Peyer's patch (tissue), 4 donors: ENCODE results near the gene TCAF1. TPM values are rescaled to one million over a fixed set of nuclear protein-coding genes. Genes with fewer than 3 reads are reported as not detected.

ENCODE experiments used
- DNase-seq, 3 donors: peaks; one replicate each; pipeline ENCODE4 v3.0.0-alpha.2; 2017 to 2019
- H3K27ac ChIP-seq, 4 donors: fragments of 200-600 bp; sonication (generic); one replicate each; pipeline ENCODE4 v1.5.1; 2016 to 2019
- H3K27me3 ChIP-seq, 2 donors: fragments of 200-600 bp; sonication (generic); one replicate each; pipeline ENCODE4 v1.5.1; 2019
- H3K36me3 ChIP-seq, 3 donors: fragments of 200-600 bp; sonication (generic); one replicate each; pipeline ENCODE4 v1.5.1; 2016 to 2019
- H3K4me1 ChIP-seq, 4 donors: fragments of 200-600 bp; sonication (generic); one replicate each; pipeline ENCODE4 v1.5.1; 2016 to 2019
- H3K4me3 ChIP-seq, 4 donors: fragments of 200-600 bp; sonication (generic); 1 replicate in 3 of 4; 2 replicates in 1 of 4; pipeline ENCODE4 v1.5.1; 2016 to 2019; ENCODE audit warnings: mild to moderate bottlenecking in 1 of 4
- H3K9me3 ChIP-seq, 4 donors: fragments of 200-600 bp; sonication (generic); one replicate each; pipeline ENCODE4 v1.5.1; 2016 to 2019; ENCODE audit warnings: mild to moderate bottlenecking in 1 of 4
- POLR2A ChIP-seq, 2 donors: fragments of 450-650 bp; IDR thresholded peaks; one replicate each; pipeline ENCODE4 v1.5.1; 2017; ENCODE audit warnings: antibody characterized with exemption in 2 of 2, mild to moderate bottlenecking in 2 of 2, moderate library complexity in 2 of 2
- total RNA-seq, 4 donors: library from RNA; depleted of rRNA; stranded (reverse); fragments of >200 nt; gene quantifications; one replicate each; pipeline ENCODE4 v1.1.0, GENCODE V29; 2016
- TF ChIP-seq, protein P1 (sequence below), 6 experiments: fragments of 450-650 bp in 4 of 6; fragments of 200-600 bp in 2 of 6; sonication (generic) in 1 of 6; IDR thresholded peaks; one replicate each; pipeline ENCODE4 v1.5.1; 2017 to 2019; ENCODE audit warnings: antibody characterized with exemption in 6 of 6, mild to moderate bottlenecking in 3 of 6, moderate library complexity in 1 of 6

Gene TCAF1
- total RNA-seq, 4 donors from 2014 or later = 21.8 to 33.8 (median 24.4) TPM

DNA sequence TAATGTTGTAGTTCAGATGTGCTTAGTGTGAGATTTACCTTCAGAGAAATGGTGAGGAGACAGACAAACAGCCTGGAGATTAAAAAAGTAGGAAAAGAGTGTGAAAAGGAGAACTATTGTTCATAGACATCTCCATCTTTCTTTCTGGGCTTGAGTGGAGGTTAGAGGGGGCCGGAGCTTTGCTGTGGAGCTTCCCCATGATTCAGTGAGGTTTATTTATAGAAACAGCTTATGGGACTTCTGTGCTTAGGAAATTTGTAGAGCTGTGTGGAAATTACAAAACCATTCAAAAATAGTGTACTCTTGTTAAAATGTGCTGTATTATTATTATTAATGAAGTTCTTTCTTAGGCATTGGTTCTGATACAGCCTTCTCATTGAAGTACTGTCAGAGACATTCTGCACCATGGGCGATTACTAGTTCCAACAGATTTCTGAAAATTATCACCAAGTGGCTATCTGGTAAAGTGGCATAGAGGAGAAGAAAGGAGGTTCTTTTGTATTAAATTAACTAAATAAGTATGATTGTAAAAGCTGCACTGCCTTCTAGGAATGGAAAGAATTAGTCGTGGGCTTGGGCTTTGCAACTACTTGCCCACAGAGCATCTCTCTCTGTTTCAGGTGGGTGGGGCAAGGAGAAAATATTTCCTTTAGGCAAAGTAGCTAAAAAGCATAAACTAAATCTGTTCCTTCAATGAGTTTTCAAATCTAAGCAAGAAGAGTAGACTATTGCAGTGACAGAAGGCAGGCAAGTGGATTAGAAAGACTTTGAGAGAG, 8.7 kb upstream of the TCAF1 start:
- Histone ChIP-seq H3K27ac (no peak overlapping the region), H3K27me3 (no peaks in the 10 kb centered on the region), H3K9me3 (no peaks in the 10 kb centered on the region), H3K4me3 (no peak overlapping the region), H3K4me1 (no peaks in the 10 kb centered on the region), H3K36me3 (no peaks in the 10 kb centered on the region)
- no peak for TF ChIP-seq POLR2A (IDR thresholded peaks at IDR 0.05)
- TF ChIP-seq, protein P1, sequence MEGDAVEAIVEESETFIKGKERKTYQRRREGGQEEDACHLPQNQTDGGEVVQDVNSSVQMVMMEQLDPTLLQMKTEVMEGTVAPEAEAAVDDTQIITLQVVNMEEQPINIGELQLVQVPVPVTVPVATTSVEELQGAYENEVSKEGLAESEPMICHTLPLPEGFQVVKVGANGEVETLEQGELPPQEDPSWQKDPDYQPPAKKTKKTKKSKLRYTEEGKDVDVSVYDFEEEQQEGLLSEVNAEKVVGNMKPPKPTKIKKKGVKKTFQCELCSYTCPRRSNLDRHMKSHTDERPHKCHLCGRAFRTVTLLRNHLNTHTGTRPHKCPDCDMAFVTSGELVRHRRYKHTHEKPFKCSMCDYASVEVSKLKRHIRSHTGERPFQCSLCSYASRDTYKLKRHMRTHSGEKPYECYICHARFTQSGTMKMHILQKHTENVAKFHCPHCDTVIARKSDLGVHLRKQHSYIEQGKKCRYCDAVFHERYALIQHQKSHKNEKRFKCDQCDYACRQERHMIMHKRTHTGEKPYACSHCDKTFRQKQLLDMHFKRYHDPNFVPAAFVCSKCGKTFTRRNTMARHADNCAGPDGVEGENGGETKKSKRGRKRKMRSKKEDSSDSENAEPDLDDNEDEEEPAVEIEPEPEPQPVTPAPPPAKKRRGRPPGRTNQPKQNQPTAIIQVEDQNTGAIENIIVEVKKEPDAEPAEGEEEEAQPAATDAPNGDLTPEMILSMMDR (IDR thresholded peaks at IDR 0.05) = no peak
- DNase-seq = no peak

DNA sequence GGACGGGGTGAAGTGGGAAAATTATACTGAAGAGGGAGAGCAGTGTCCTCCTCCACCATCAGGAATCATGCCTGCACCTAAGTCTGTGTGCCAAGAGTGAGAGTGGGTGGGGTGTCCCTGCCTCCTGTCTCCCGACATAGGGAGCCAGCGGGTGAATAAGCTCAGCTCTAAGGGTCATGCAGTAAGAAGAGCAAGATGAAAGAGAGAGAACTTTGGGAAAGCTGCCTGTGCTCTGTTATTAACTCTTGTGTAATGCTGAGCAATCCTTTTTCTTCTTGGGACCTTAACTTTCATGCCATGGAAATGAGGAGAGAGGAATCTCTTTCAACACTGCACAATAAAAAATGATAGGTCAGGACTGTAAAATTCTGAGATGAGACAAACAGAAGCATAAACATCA, 7.9 kb upstream of the TCAF1 start:
- H3K27me3 ChIP-seq = no peaks in the 10 kb centered on the region
- no peak overlapping the region for H3K27ac ChIP-seq
- H3K36me3 ChIP-seq = no peaks in the 10 kb centered on the region
- H3K9me3 ChIP-seq = no peaks in the 10 kb centered on the region
- DNase-seq = no peak
- TF ChIP-seq, protein P1 (IDR thresholded peaks at IDR 0.05) = no peak
- no peak for TF ChIP-seq POLR2A (IDR thresholded peaks at IDR 0.05)
- no peaks in the 10 kb centered on the region for H3K4me1 ChIP-seq
- no peak overlapping the region for H3K4me3 ChIP-seq

DNA sequence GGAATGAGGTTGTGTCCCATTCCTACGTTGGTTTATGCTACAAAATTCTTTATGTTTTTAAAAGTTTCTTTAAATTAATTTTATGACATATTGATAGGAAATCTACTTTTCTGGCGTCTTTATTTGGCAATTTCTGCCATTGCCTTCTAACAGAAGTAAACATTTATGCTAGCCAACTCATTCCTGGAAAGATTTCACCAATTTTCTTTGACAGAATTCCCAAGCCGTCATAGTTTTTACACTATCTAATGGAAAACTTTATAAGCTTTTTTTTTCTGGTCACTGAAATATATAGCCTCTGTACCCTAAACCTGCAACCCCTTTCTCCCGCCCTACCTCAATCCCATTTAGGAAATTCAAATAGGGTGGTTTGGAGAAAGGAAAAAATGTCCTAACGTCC, 6.1 kb upstream of the TCAF1 start:
- H3K9me3 ChIP-seq = no peaks in the 10 kb centered on the region
- no peak overlapping the region for H3K4me3 ChIP-seq
- no peaks in the 10 kb centered on the region for H3K36me3 ChIP-seq
- no peaks in the 10 kb centered on the region for H3K27me3 ChIP-seq
- DNase-seq = no peak
- TF ChIP-seq, protein P1 (IDR thresholded peaks at IDR 0.05) = no peak
- no peak for TF ChIP-seq POLR2A (IDR thresholded peaks at IDR 0.05)
- H3K27ac ChIP-seq = no peak overlapping the region
- H3K4me1 ChIP-seq = peaks cover 0 to 6% (median 0%) of the 10 kb centered on the region in 4 donors

- Histone ChIP-seq H3K27me3 (no peaks in the 10 kb centered on the region), H3K4me3 (no peak overlapping the region), H3K36me3 (no peaks in the 10 kb centered on the region), H3K27ac (no peak overlapping the region), H3K9me3 (no peaks in the 10 kb centered on the region), H3K4me1 (peaks cover 0 to 13% (median 0%) of the 10 kb centered on the region in 4 donors)
- no peak for DNase-seq
- TF ChIP-seq, protein P1 (IDR thresholded peaks at IDR 0.05) = no peak
These were observed 4.9 kb upstream of the TCAF1 start for GRCh38 chr7:143906895-143907294.

- Histone ChIP-seq H3K36me3 (no peaks in the 10 kb centered on the region), H3K27ac (no peak overlapping the region), H3K27me3 (no peaks in the 10 kb centered on the region), H3K4me3 (no peak overlapping the region), H3K9me3 (no peaks in the 10 kb centered on the region), H3K4me1 (peaks cover 0 to 13% (median 0%) of the 10 kb centered on the region in 4 donors)
- no peak for TF ChIP-seq POLR2A (IDR thresholded peaks at IDR 0.05)
- TF ChIP-seq, protein P1 (IDR thresholded peaks at IDR 0.05) = no peak
- no peak for DNase-seq
These were observed 4.2 kb upstream of the TCAF1 start for GRCh38 chr7:143906151-143906550.
